Measurements from ENCODE around the gene RNF167.

GRCh38 chr17:4980644-4981216 is 40.7 kb downstream of the RNF167 start:
- TF ChIP-seq CTCF (IDR thresholded peaks at IDR 0.05; ENCODE audit: low read length) (peak; percentile 78), EZH2 (optimal IDR thresholded peaks at IDR 0.05; ENCODE audit: low read depth, low read length) (no peak)

Data from MM.1S (cell line).